Liver (tissue), 9 donors: ENCODE results near the gene SYTL1. TPM values are rescaled to one million over a fixed set of nuclear protein-coding genes. Genes with fewer than 3 reads are reported as not detected.
A peak's percentile ranks its signal among the peaks of the same experiment; 100 is the strongest.

Experiments
- DNase-seq: peaks from one replicate; pipeline ENCODE4 v3.0.0-alpha.2; 2017; ENCODE audit warnings: low spot score
- H3K27ac ChIP-seq, 2 donors: one replicate each; pipeline ENCODE4 v1.7.0; 2013; ENCODE audit warnings: inconsistent platforms in 2 of 2, low read length in 2 of 2, control low read depth in 1 of 2, low read depth in 1 of 2, mild to moderate bottlenecking in 1 of 2
- H3K27me3 ChIP-seq, 4 donors: one replicate each; pipeline versions ENCODE4 v1.6.1 to v1.7.0; 2013; ENCODE audit warnings: low read length in 3 of 4, inconsistent platforms in 1 of 4, mild to moderate bottlenecking in 1 of 4, moderate library complexity in 1 of 4; ENCODE audit not compliant: control insufficient read depth in 4 of 4, insufficient read depth in 4 of 4
- H3K36me3 ChIP-seq, 4 donors: one replicate each; pipeline versions ENCODE4 v1.6.1 to v1.7.0; 2013; ENCODE audit warnings: low read length in 3 of 4, mild to moderate bottlenecking in 3 of 4, low read depth in 1 of 4, moderate library complexity in 1 of 4; ENCODE audit not compliant: control insufficient read depth in 4 of 4, insufficient read depth in 3 of 4
- H3K4me1 ChIP-seq, 4 donors: one replicate each; pipeline versions ENCODE4 v1.6.1 to v1.7.0; 2013; ENCODE audit warnings: low read length in 3 of 4, mild to moderate bottlenecking in 3 of 4, moderate library complexity in 1 of 4; ENCODE audit not compliant: control insufficient read depth in 4 of 4, insufficient read depth in 4 of 4
- H3K4me3 ChIP-seq, 3 donors: one replicate each; pipeline versions ENCODE4 v1.6.1 to v1.7.0; 2013; ENCODE audit warnings: low read length in 3 of 3, control low read depth in 1 of 3, low read depth in 1 of 3, mild to moderate bottlenecking in 1 of 3
- H3K9ac ChIP-seq, 2 donors: one replicate each; pipeline ENCODE4 v1.7.0; 2013; ENCODE audit warnings: low read length in 2 of 2, mild to moderate bottlenecking in 2 of 2, moderate library complexity in 2 of 2, control low read depth in 1 of 2, low read depth in 1 of 2
- H3K9me3 ChIP-seq, 4 donors: one replicate each; pipeline versions ENCODE4 v1.6.1 to v1.7.0; 2013; ENCODE audit warnings: low read length in 3 of 4; ENCODE audit not compliant: control insufficient read depth in 4 of 4
- ATF3 ChIP-seq: IDR thresholded peaks from 2 replicates; pipeline ENCODE4 v1.6.1; 2016; ENCODE audit warnings: antibody characterized with exemption
- CTCF ChIP-seq: fragments of 150-350 bp; IDR thresholded peaks from 2 replicates; pipeline ENCODE4 v1.5.1; 2017; ENCODE audit warnings: improper control_type of control experiment, low read depth, low read length; ENCODE audit not compliant: missing input control
- EGR1 ChIP-seq, 2 donors: IDR thresholded peaks; 2 replicates each; pipeline ENCODE4 v1.6.1; 2016 to 2018; ENCODE audit warnings: antibody characterized with exemption in 2 of 2, low read depth in 2 of 2
- FOXA1 ChIP-seq: IDR thresholded peaks from 2 replicates; pipeline ENCODE4 v1.6.1; 2016; ENCODE audit warnings: antibody characterized with exemption
- GABPA ChIP-seq, 2 donors: IDR thresholded peaks in 1 of 2; conservative IDR thresholded peaks in 1 of 2; 2 replicates each; pipeline ENCODE4 v1.6.1; 2016; ENCODE audit warnings: antibody characterized with exemption in 2 of 2, mild to moderate bottlenecking in 1 of 2, moderate library complexity in 1 of 2
- HNF4A ChIP-seq, 2 donors: conservative IDR thresholded peaks; 2 replicates each; pipeline ENCODE4 v1.6.1; 2016; ENCODE audit warnings: antibody characterized with exemption in 2 of 2, mild to moderate bottlenecking in 2 of 2
- HNF4G ChIP-seq: IDR thresholded peaks from 2 replicates; pipeline ENCODE4 v1.6.1; 2016; ENCODE audit warnings: antibody characterized with exemption
- JUND ChIP-seq, 2 donors: IDR thresholded peaks; 2 replicates each; pipeline ENCODE4 v1.6.1; 2016; ENCODE audit warnings: antibody characterized with exemption in 2 of 2
- MAX ChIP-seq: IDR thresholded peaks from 2 replicates; pipeline ENCODE4 v1.6.1; 2016; ENCODE audit warnings: antibody characterized with exemption
- RAD21 ChIP-seq, 2 donors: IDR thresholded peaks; 2 replicates each; pipeline ENCODE4 v1.6.1; 2016; ENCODE audit warnings: antibody characterized with exemption in 2 of 2, mild to moderate bottlenecking in 2 of 2
- RXRA ChIP-seq, 2 donors: IDR thresholded peaks; 2 replicates each; pipeline ENCODE4 v1.6.1; 2017 to 2018; ENCODE audit warnings: antibody characterized with exemption in 2 of 2, mild to moderate bottlenecking in 1 of 2
- SP1 ChIP-seq: IDR thresholded peaks from 2 replicates; pipeline ENCODE4 v1.6.1; 2018; ENCODE audit warnings: antibody characterized with exemption, mild to moderate bottlenecking
- YY1 ChIP-seq: IDR thresholded peaks from 2 replicates; pipeline ENCODE4 v1.6.1; 2016; ENCODE audit warnings: antibody characterized with exemption, mild to moderate bottlenecking
- WGBS: extraction: QIAGEN DNeasy Blood & Tissue Kit; methylation state at CpG from one replicate; pipeline ENCODE4 v1.1.7; 2013; 5-methylcytosine and 5-hydroxymethylcytosine counted together
- polyA plus RNA-seq, 2 donors: library from polyadenylated mRNA; stranded (reverse) in 1 of 2; unstranded in 1 of 2; fragments of 200-250 nt in 1 of 2; fragments of >200 nt in 1 of 2; fragmentation: Nextera tagmentation in 1 of 2; extraction: Ambion mirVana in 1 of 2; gene quantifications; one replicate each; pipeline versions ENCODE4 v1.2.1 to v1.2.3, GENCODE V29; 2013 to 2015
- total RNA-seq, 2 donors: library from RNA; depleted of rRNA; stranded (reverse); fragments of >200 nt; gene quantifications; one replicate each; pipeline ENCODE4 v1.2.3, GENCODE V29; 2014
- donor health status: healthy.
- donor health status: healthy.
- donor health status: healthy.
- donor health status: healthy.
- donor health status: healthy.

The SYTL1 gene
- total and polyA plus RNA-seq, 4 donors: 0.73 to 3.9 (median 1.4) TPM

GRCh38 chr1:27372022-27372807, 30.4 kb downstream of the SYTL1 start:
- Histone ChIP-seq H3K27me3 (no peaks in the 10 kb centered on the region), H3K36me3 (no peaks in the 10 kb centered on the region), H3K9ac (no peak overlapping the region), H3K4me3 (no peak overlapping the region), H3K9me3 (no peaks in the 10 kb centered on the region), H3K4me1 (peaks cover 0 to 8% (median under 1%) of the 10 kb centered on the region in 4 donors), H3K27ac (no peak overlapping the region)
- WGBS: 83% methylated on average over 19 of the region's 19 CpGs
- TF ChIP-seq EGR1 (IDR thresholded peaks at IDR 0.05; ENCODE audit: low read depth in 2 of 2): no peak
- TF ChIP-seq YY1: no peak
- TF ChIP-seq HNF4G: no peak
- DNase-seq: no peak

- H3K27ac ChIP-seq: peak overlapping the region; percentile 31 to 54
- WGBS: 84% methylated on average over 11 of the region's 11 CpGs
These were observed 31.2 kb downstream of the SYTL1 start for GRCh38 chr1:27372808-27373690.

More at GRCh38 chr1:27372808-27373690, 31.2 kb downstream of the SYTL1 start:
- H3K9me3 ChIP-seq: no peaks in the 10 kb centered on the region
- no peaks in the 10 kb centered on the region for H3K27me3 ChIP-seq
- peak overlapping the region in 1 of 2 donors; percentile 9 for H3K9ac ChIP-seq
- TF ChIP-seq ATF3 (no peak), HNF4A (conservative IDR thresholded peaks at IDR 0.05) (no peak), JUND (IDR thresholded peaks at IDR 0.05) (no peak), FOXA1 (no peak), RXRA (IDR thresholded peaks at IDR 0.05) (no peak), GABPA (IDR thresholded peaks at IDR 0.05 in 1 of 2, conservative IDR thresholded peaks at IDR 0.05 in 1 of 2) (no peak), SP1 (no peak), EGR1 (IDR thresholded peaks at IDR 0.05; ENCODE audit: low read depth in 2 of 2) (no peak), CTCF (no peak), MAX (no peak), RAD21 (IDR thresholded peaks at IDR 0.05) (no peak)
- peak overlapping the region in 2 of 3 donors; percentile 11 to 23 for H3K4me3 ChIP-seq
- DNase-seq: no peak
- H3K36me3 ChIP-seq: no peaks in the 10 kb centered on the region
- peaks cover 0 to 6% (median 0%) of the 10 kb centered on the region in 4 donors for H3K4me1 ChIP-seq
